GM19193 (cell line): ENCODE measurements around the gene L3HYPDH.

Source experiments
- POLR2A ChIP-seq: IDR thresholded peaks from 4 replicates; pipeline ENCODE4 v1.6.1; 2011; ENCODE audit not compliant: insufficient read depth, insufficient read length; ENCODE audit errors: extremely low read depth

The L3HYPDH gene

DNA sequence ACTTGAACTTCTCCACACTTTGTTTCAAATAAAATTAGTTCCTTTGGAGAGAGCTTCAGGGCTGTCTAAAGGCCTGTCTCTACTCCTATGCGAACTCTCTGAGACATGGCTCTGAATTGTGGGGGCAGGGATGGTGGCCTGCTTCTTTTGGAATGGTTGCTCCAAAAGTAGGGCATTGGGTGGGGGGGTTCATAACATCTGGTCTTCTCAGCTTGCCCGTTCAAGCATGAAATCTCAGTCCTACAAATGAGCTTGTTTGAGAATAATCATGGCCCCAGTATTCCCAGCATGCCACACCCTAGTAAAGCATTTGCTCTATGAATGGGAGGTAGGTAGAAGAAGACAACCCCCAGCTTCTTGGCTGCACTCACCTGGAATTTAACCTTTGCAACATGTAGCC lies 25.7 kb downstream of the L3HYPDH start:
- TF ChIP-seq POLR2A: no peak

DNA sequence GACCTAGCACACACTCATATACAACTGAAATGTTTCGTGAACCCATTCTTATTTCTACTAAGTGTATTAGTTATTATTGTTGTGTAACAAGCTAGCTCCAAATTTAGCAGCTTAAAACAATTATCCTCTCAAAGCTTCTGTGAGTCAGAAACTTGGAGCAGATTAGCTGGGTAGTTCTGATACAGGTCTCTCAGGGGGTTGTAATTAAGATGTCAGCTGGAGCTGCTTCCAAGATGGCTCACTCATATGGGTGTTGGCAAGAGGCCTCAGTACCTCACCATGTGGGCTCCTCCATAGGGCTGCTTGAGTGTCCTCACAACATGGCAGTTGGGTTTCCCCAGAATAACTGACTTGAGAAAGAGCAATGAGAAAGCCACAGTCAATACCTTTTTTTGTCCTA lies 28.8 kb downstream of the L3HYPDH start:
- TF ChIP-seq POLR2A: no peak

DNA sequence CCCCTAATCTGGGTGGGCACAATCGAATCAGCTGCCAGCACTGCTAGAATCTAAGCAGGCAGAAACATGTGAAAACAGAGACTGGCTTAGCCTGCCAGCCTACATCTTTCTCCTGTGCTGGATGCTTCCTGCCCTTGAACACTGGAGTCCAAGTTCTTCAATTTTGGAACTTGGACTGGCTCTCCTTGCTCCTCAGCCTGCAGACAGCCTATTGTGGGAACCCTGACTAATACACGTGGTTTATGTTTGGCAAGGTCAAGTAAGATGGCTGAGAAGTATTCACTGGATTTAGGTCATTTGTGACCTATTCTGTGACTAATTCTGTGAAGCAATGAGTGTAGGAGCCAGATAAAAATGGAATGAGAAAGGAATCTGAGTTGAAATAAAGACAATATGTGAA lies 30.1 kb downstream of the L3HYPDH start:
- no peak for TF ChIP-seq POLR2A

DNA sequence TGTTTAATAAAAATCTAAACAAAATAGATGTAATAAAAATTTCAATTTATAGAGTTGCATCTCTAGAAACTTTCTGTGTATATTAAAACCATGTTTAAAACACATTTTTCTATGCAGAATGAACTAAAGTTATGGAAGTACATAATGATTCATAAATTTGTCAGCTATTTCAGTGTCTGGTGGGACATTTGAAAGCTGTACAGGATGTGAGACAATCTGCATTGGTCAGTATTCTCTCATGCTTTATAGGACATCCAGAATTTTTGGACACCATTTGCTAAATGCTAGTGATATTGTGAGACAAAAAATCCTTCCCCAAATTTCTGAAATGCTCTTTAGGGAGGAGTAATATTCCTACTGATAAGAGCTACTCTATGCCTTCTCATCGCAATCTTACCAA lies 32.4 kb downstream of the L3HYPDH start:
- no peak for TF ChIP-seq POLR2A

DNA sequence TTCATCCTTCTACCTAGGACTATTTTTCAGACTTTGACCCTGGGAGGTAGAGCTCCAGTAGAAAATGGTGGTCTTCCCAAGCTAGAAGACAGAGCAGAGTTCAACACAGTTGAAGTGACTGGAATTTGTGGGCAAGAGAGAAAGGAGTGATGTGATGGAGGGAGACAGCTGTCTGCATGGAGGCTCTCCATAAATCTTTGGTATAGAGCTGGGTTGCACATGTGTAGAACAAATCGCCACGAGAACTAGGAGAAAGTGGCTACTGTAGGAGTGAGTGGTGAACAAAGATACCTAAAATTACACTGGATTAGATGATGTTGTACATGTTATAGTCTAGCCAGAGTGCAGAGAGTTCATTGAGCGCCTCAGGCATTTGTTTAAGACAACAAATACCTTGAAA lies 33.5 kb downstream of the L3HYPDH start:
- TF ChIP-seq POLR2A: no peak

DNA sequence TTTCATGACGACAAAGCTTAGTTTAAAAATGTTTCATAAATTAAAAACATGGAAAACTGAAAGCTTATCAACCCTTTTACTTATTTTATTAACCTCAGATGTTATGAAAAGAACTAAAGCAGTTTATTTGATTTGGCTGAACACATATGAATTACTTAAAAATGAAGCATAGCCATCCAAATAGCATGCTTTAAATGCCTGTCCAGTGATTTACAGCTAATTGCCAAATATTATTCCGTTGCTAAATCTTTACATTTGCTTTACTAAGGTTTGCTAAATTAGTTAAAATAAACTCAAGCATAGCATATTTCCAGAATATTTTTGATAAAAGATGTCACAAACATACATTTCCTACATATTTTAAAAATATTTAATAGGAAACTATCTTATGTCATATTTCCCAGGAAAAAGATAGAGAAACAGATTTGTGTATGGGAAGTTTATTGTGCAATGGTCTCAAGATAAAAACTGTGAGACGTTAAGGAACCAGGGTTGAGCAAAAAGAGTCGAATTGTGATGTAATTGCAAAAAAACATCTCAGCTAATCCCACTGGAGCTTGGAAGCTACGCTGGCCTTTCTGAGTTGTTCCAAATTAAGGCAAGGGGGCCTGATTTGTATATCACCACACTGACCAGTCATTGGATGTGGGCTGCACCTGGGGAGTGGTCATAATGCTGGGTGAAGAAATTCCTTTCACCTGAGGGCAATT lies 44.8 kb downstream of the L3HYPDH start:
- no peak for TF ChIP-seq POLR2A

DNA sequence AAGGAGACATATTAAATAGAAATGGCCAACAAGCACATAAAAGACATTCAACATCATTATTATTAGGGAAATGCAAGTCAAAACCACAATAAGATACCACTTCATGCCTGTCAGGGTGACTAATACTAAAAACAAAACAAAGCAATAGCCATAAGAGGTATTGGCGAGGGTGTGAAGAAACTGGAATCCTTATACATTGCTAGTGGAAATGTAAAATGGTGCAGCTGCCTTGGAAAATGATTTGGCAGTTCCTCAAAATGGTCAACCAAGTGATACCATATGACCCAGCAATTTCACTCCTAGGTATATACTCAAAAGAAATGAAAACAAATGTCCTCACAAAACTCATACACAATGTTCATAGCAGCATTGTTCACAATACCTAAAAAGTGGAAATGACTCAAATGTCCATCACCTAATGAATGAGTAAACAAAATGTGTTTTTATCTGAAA lies 46.0 kb downstream of the L3HYPDH start:
- TF ChIP-seq POLR2A: no peak

DNA sequence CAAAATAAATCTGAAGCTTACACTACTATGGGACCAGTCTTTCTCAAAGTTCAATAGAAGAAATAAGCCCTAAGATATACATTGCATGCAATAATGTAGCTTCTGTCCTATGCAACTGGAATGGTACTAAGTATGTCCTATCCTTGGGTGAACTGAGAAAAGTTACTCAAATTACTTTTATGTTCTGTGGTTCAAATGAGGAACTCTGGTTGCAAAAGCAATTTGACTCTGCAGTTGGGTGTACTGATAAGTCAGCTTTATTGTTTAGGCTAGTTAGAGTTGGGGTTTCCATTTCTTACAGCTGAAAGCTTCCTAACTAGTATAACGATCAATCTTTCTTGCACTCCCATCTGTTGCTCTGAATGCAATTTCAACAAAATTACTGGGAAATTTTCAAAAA lies 48.2 kb downstream of the L3HYPDH start:
- no peak for TF ChIP-seq POLR2A

DNA sequence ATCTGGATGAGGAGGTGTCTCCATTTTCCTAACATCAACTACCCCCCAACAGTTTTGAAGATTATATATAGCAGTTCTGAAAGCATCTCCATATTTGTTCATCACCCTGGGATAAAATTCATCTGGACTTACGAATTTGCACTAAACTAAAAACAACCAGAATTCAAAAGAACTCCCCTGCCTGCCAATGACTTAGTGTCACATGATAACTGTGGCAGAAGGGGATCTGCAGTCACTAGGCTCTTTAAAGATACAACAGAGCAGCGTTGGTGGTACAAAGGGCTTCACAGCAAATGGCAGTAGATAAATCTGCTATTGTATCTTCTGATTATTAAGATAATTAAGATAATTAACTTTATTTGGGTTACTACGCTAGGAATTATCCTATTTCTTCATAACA lies 49.1 kb downstream of the L3HYPDH start:
- TF ChIP-seq POLR2A: no peak

DNA sequence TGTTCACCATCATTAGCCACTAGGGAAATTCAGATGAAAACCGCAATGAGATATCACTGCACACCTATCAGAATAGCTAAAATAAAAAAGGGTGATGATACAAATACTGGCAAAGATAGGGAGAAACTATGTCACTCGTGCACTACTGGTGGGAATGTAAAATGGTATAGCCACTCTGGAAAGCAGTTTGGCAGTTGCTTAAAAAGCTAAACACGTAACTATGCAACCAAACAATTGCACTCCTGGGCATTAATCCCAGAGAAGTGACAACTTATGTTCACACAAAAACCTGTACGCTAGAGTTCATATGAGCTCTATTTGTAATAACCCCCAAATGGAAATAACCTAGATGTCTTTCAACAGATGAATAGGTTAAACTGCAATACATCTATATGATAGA lies 54.4 kb downstream of the L3HYPDH start:
- TF ChIP-seq POLR2A: no peak

DNA sequence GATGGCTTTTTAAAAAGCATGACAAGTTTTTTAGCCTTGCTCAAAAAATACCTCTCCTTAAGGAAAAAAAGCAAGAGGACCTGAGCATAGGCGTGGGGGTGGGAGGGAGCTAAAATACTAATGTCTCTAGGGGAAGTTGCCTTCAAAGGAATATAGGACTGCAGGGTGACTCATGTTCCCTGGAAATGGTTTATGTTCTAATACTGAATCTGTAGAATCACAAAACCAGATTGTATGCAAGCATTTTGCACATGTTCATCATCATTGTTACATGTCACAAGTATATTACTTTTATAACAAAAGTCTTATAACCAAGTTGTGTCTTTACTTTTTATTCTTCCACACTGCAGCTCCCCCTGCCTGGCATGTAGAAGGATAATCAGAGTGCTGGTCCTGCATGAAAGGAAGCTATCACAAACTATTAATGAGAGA lies 55.6 kb downstream of the L3HYPDH start:
- no peak for TF ChIP-seq POLR2A

DNA sequence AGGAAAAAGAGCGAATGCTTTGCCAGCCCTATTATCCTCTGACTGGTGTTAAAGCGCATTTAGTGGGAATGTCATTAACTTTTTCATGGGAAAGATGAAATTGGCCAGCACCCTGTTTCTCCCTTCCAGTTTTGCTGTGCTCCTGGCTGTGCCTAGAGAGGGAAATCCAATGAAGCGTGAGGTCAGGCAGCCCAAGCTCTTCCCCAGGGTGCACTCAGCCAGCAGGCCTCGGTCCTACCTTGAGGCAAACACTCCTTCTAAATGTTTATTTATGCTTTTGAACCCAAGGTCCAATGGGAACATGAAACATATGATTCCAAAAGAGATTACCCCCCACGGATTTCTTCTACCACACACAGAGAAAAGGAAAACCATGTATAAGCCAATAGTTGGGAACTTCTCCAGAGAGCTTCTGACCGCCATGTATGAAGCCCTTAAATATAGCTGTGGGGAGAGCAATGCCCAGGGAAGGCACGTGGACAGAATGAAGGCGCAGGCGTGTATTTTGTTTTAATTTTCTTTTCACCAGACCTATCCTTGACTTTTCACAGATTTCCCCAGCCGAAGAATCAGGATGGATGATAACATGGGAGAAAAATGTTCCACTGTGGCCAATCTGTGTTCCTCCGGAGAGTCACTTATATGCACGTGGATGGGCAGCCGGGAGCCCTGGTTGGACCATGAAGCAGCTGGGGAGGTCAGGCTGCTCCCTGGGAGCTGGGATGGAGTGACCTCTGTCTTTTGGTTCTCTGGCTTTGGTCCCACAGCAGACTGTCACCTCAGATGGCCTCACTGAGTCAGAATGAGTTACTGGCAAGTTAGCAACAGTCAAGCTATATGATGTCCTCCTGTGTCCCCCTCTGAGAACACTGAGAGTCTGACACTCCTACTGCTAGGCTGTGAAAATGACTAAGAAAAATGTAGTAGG lies 56.3 kb downstream of the L3HYPDH start:
- no peak for TF ChIP-seq POLR2A

DNA sequence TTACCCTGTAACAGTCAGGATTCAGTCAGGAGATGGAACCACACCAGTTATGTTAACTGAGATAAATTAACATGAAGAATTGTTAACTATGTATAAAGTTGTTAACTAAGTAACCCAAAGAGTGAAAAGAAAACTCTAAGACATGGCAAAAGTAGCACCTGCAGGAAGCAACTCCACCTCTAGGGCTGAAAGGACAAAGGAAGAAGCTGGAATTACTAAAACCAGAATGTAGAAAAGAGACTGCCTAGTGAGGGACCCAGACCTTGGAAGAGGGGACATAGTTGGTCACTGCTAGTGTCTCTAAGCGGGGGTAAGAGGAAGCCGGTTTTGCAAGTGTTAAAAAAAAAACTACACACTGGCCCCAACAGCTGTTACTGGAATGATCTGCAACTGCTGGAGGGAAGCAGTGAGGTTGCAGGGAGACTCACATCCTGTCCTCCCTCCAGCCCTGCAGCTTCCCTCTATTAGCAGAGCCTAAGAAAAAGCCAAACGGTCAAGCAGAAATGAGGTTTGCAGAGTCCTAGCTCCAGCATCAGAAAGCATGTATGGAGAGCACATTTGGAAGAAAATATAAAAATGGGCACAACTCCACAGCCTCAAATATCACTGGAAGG lies 58.8 kb downstream of the L3HYPDH start:
- TF ChIP-seq POLR2A: no peak

DNA sequence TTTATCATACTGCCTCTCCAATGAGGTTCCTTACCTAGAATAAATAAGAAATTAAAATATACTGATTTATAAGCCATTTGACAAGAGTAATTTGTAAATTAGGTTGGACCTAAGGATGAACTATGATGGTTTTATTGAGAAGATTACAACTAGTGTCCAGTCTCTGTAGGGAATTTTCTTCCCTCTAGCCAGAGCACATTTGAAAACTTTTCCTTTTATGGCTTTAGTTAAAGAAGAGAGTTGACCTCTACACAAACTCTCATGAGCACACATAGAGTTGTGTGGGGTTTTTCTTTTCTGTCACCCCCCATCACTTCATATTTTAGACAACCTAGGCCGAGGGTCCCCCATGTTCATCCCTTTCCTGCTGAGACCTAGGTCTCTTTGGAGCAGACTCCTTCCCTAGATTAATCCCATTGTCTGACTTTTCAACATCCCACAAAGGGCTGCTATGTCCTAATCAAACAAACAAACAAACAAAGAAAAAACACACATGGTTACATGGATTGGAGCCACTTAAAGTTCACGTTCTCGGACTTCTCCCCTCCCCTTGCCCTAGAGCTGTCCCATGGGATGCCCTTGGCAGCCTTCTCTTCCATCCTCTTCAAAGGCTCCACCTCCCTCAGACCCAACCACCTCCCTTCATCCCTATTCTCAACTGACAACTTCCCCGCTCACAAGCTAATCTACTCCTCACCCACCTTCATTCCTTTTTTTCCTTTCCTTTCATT lies 59.7 kb downstream of the L3HYPDH start:
- TF ChIP-seq POLR2A: no peak
